GM19324 (cell line): Measurements from ENCODE around the gene KLHL11.
"Not testable (repeated sequence)": the region's sequence is repeated elsewhere in the genome, so short reads cannot be mapped to it uniquely, and the experiment has no call there.

ENCODE experiments used
- ATAC-seq: cut with Tn5 transposase; IDR thresholded peaks from one replicate; pipeline ENCODE4 v1.9.1; 2021; ENCODE audit warnings: mild to moderate bottlenecking, moderate library complexity; ENCODE audit not compliant: unreplicated experiment, low FRiP score

The KLHL11 gene

DNA sequence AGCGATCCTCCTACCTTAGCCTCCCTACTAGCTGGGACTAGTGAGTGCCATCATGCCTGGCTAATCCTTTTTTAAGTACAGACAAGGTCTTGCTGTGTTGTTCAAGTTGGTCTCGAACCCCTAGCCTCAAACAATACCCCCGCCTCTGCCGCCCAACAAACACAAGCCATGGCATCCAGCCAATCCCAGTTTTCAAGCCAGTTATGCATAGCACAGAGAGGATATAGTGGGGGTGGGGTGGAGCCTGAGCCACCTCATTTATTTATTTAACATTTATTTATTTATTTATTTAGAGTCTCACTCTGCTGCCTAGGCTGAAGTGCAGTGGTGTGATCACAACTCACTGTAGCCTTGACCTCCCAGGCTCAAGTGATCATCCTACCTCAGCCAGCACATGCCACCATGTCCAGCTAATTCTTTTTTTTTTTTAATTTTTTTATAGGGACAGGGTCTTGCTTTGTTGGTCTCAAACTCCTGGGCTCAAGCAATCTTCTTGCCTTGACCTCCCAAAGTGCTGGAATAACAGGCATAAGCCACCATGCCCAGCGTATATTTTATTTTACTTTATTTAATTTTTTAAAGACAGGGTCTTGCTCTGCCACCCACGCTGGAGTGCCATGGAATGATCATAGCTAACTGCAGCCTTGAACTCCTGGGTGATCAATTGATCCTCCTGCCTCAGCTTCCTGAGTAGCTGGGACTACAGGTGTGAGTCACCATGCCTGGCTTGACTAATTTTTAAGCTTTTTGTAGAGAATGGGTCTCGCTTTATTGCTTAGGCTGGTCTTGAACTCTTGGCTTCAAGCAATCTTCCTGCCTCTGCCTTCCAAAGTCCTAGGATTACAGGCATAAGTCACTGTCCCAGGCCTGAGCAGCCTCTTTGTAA lies 26.2 kb upstream of the KLHL11 start:
- no peak for ATAC-seq

DNA sequence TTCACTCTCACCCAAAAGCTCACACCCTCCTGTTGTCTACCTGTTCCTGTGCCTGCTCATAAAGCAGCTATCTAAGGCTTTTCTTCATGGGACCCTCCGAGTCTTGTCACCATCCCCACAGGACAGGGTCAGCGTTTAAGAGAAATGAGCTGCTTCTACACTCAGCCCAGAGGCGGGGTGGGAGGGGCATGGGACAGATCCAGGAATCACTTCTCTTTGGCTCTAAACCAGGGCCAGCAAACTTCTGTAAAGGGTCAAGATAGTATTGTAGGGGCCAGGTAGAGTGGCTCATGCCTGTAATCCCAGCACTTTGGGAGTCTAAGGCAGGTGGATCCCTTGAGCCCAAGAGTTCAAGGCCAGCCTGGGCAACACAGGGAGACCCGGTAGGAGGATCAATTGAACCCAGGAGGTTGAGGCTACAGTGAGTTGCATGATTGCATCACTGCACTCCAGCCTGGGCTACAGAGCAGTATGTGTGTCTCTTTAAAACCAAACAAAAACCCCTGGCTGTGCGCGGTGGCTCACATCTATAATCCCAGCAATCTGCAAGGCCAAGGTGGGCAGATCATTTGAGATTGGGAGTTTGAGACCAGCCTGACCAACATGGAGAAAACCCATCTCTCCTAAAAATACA lies 23.2 kb upstream of the KLHL11 start:
- ATAC-seq: no peak

- no peak for ATAC-seq
Measured at GRCh38 chr17:41885733-41886132, 20.5 kb upstream of the KLHL11 start.

DNA sequence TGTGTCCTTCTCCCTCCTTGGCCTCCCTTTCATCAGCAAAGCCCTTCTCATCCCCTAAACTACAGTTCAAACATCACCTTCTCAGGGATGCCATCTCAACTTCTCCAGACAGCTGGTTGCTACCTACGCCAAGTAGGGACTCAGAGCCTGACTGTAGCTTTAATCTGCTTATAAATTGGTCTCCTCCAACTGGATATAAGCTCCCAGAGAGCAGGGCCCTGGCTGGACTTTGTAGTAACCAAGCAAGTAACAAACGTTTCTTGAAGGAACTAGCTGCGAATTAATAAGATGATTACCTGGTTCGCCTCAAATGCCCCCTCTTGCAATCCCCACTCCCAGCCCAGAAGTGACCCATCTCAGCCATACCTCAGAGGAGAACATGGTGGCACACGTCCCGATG lies 17.5 kb upstream of the KLHL11 start:
- no peak for ATAC-seq

DNA sequence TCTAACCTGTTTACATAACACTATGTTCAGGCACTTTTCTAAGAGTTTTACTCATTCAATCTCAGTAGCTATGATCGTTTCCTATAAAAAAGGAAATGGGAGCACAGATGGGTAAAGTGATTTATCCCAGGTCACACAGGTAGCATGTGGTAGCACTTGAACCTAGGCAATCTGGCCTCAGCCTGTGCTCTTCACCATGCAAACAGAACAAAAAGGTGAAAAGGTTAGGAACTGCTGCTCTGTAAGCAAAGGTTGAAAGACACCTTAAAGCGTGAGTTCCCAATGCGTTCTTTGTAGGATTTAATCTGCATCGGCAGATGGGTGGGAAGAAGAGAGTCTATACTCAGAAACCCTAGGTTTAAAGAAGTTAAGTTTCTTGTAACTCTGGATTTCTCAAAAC lies 14.9 kb upstream of the KLHL11 start:
- ATAC-seq: no peak

DNA sequence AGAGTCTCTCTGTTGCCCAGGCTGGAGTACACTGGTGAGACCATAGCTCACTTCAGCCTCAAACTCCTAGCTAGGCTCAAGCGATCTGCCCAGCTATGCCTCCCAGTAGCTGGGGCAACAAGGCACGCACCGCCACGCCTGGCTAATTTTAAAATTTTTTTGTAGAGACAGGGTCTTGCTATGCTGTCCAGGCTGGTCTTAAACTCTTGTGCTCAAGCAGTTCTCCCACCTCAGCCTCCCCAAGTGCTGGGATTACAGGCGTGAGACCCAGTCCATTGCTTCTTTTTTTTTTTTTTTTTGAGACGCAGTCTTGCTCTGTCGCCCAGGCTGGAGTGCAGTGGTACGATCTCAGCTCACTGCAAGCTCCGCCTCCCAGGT lies 9.1 kb upstream of the KLHL11 start:
- not testable (repeated sequence) for ATAC-seq

- no peak for ATAC-seq
Measured at GRCh38 chr17:41873559-41874292, 8.5 kb upstream of the KLHL11 start.

DNA sequence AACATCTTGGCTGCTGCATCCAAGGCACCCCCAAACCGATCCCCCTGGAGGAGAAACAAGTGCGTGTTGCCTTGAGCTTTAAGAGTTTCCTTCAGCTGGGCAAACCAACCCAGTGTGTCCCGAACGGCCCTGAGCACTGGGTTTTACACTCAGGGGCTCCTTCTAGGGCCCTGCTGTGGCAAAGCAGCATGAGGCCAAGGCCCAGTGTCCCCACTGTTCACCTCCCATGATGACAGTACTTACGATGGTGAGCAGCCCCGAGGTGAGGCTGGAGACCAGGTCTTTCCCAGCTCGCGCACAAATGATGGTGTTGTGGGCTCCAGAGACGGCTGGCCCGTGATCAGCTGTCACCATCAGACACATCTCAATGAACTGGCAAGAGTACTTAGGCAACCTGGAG lies 6.6 kb upstream of the KLHL11 start:
- no peak for ATAC-seq

DNA sequence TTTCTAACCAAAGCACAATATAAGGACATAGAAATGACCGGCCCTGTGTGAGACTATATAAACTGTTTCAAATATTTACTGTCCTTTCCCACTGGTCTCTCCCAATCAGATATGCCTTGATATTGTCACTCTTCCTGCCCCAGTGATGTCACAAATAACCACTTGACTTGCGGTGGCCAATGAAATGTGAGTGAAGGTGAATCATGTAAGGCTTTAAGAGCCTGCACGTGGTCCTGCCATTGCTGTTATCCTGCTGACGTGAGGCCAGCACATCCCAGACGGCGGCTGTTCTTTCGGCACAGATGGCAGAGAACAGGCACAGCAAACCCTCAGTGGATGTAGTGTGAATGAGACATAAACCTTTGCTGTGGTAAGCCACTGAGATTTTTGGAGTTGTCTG lies 5.4 kb upstream of the KLHL11 start:
- ATAC-seq: no peak

- ATAC-seq: no peak
Measured at GRCh38 chr17:41870097-41870496, 4.9 kb upstream of the KLHL11 start.

DNA sequence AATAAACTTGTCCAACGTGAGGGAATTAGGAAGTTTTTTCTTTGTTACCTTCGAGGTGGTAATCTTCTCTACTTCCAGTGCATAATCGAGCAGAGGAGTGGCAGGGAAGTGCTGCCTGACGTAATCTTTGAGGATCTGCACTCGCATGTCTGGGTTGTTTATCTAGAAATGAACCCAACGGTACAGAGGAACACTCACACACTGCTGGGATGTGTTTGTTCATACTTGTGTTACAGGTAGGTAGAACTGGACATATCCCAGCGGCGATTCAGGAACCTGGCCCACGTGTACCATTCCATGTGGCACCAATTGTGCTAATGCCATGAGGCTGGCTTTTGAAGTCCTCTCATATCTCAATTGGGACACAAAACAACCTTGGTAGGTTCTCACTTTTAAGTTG lies 4.2 kb upstream of the KLHL11 start:
- no peak for ATAC-seq

DNA sequence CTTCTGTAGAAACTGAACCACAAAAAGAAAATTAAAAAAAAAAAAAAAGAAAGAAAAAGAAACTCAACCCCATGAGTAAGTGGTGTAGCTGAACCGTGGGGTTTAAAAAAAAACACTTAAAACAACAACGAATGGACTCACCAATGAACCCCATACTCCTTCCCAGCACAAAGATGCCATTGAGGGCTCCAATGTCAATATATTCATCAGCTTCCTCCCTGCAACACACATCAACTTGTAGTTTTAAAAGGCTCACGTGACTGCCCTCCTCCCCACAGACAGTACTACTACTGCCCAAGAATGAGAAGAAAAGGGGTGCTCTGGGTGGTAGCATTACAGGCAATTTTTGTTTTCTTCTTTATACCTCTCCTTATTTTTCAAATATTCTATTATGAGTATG lies 3.3 kb upstream of the KLHL11 start:
- no peak for ATAC-seq

- no peak for ATAC-seq
Measured at GRCh38 chr17:41865596-41865893, 322 bp upstream of the KLHL11 start.

- ATAC-seq: peak; percentile 29
Measured at GRCh38 chr17:41864498-41864835, 756 bp downstream of the KLHL11 start.

GRCh38 chr17:41863074-41863848 lies 2.0 kb downstream of the KLHL11 start:
- ATAC-seq: no peak

DNA sequence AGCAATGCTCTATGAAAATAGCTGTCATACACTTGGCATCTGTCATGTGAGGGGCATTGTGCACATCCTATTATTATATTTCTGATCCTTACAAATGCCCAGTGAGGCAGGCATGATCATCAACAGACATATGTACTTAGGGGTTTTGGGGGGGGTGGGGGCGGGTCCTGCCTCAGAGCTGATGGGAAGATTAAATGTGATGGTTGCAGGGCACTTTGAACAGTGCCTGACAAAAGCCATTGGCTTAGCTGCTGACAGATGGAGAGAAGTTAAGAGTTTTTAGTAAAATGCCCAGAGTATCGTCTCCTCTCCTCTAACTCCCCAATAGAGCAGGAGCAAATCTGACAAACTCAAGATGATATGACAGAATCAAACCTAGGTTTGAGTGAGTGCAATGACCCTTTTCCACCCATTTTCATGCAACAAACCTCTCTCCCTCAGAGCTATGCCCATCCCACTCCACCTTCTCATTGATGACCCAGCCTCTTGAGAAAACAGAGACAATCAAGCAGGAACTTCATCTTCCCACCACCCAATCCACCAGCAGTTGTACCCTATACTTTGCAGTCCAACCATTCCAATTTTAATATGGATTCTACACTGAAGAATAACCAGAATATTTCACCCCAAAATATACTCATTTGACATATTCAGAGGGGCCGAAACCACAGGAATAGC lies 4.8 kb downstream of the KLHL11 start:
- no peak for ATAC-seq

DNA sequence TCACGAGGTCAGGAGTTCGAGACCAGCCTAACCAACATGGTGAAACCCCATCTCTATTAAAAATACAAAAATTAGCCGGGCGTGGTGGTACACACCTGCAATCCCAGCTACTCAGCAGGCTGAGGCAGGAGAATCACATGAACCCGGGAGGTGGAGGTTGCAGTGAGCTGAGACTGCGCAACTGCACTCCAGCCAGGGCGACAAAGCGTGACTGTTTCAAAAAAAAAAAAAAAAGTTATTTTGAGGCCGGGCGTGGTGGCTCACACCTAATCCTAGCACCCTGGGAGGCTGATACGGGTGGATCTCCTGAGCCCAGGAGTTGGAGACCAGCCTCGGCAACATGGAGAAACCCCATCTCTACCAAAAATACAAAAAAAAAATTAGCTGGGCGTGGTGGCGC lies 13.8 kb downstream of the KLHL11 start:
- not testable (repeated sequence) for ATAC-seq

GRCh38 chr17:41849251-41849990 lies 15.8 kb downstream of the KLHL11 start:
- no peak for ATAC-seq

DNA sequence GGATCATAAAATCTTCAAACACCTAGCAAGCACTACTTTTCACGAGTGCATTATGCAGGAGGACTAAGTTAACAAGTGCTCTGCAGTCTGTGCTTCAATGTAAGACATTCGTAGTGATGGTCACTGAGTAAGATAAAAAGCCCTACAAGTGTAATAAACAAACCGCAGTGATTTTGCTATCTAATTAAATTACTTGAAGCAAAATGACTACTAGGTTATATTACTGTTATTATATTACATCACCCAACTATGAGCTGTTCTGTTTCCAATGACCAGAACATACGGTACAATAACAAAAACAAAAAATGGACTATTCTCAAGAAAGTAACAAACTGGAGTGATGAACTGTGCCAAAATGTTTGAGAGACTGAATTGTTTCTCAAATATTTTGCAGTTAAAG lies 16.4 kb downstream of the KLHL11 start:
- no peak for ATAC-seq

- no peak for ATAC-seq
Measured at GRCh38 chr17:41844971-41845370, 20.3 kb downstream of the KLHL11 start.
